Endothelial cell (in vitro differentiated cells): ENCODE results near the gene ATXN1. TPM values are rescaled to one million over a fixed set of nuclear protein-coding genes. Genes with fewer than 3 reads are reported as not detected.

Experiments used
- DNase-seq: peaks from one replicate; pipeline ENCODE4 v3.0.0; 2021; ENCODE audit warnings: low spot score
- H3K27ac Mint-ChIP-seq: one replicate; pipeline ENCODE4 v1.8.0; 2021; ENCODE audit warnings: mixed read lengths, inconsistent platforms; ENCODE audit not compliant: unreplicated experiment
- H3K27me3 Mint-ChIP-seq: one replicate; pipeline ENCODE4 v1.8.0; 2021; ENCODE audit warnings: mild to moderate bottlenecking, moderate library complexity, mixed read lengths, inconsistent platforms; ENCODE audit not compliant: unreplicated experiment
- H3K36me3 Mint-ChIP-seq: one replicate; pipeline ENCODE4 v1.8.0; 2021; ENCODE audit warnings: mild to moderate bottlenecking, low read depth, mixed read lengths, inconsistent platforms; ENCODE audit not compliant: unreplicated experiment
- H3K4me1 Mint-ChIP-seq: one replicate; pipeline ENCODE4 v1.8.0; 2021; ENCODE audit warnings: mild to moderate bottlenecking, mixed read lengths, inconsistent platforms; ENCODE audit not compliant: unreplicated experiment
- H3K4me3 Mint-ChIP-seq: one replicate; pipeline ENCODE4 v1.8.0; 2021; ENCODE audit warnings: mild to moderate bottlenecking, mixed read lengths, inconsistent platforms; ENCODE audit not compliant: unreplicated experiment
- H3K9me3 Mint-ChIP-seq: one replicate; pipeline ENCODE4 v1.8.0; 2021; ENCODE audit warnings: mixed read lengths, inconsistent platforms; ENCODE audit not compliant: unreplicated experiment
- total RNA-seq: library from RNA; stranded (reverse); fragmentation: NEBNext Ultra II Directional; extraction: Animal tissue kit (Norgen Biotek cat#: 25700); gene quantifications from one replicate; pipeline ENCODE4 v1.2.1, GENCODE V29; 2021; ENCODE audit not compliant: unreplicated experiment
- TF ChIP-seq, protein P1 (sequence below): fragments of 200-600 bp; sonication (generic); IDR thresholded peaks from one replicate; pipeline ENCODE4 v1.5.0; 2021; ENCODE audit warnings: antibody characterized with exemption; ENCODE audit not compliant: unreplicated experiment

ATXN1 gene
- total RNA-seq, 1 donor from 2014 or later: 18.7 TPM

DNA sequence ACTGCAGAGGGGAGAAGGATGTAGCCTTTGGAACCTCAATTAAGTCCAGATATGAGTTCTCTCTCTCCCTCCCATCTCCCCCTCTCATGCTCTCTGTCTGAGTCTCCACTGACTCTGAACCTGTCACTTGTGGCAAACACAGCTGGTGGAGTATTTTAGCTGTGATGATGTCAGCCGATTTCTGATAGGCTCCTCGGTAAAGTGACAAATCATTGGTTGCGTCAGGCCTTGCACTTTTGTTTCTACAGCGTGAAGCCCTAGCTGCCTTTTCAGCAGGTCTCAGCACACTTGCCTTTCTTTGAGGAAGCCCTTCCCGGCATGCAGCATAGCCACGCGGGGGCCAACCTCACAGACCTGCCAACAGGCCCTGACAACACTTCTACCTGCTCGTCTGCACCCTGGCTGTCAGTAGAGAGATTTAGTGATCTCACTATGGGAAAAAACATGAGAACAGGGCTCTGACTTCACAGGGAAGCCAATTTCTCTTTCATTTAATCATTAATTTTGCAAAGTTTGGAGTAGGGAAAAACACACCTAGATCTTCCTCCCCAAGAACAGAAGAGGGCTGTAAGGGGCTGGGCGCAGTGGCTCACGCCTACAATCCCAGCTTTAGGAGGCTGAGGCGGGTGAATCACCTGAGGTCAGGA, 438.5 kb downstream of the ATXN1 start:
- Mint-ChIP-seq H3K4me1 (peaks cover 6% of the 10 kb centered on the region), H3K9me3 (no peaks in the 10 kb centered on the region), H3K4me3 (no peak overlapping the region), H3K27me3 (peaks cover 7% of the 10 kb centered on the region), H3K36me3 (peaks cover 4% of the 10 kb centered on the region), H3K27ac (no peak overlapping the region)
- DNase-seq: no peak
- TF ChIP-seq, protein P1, sequence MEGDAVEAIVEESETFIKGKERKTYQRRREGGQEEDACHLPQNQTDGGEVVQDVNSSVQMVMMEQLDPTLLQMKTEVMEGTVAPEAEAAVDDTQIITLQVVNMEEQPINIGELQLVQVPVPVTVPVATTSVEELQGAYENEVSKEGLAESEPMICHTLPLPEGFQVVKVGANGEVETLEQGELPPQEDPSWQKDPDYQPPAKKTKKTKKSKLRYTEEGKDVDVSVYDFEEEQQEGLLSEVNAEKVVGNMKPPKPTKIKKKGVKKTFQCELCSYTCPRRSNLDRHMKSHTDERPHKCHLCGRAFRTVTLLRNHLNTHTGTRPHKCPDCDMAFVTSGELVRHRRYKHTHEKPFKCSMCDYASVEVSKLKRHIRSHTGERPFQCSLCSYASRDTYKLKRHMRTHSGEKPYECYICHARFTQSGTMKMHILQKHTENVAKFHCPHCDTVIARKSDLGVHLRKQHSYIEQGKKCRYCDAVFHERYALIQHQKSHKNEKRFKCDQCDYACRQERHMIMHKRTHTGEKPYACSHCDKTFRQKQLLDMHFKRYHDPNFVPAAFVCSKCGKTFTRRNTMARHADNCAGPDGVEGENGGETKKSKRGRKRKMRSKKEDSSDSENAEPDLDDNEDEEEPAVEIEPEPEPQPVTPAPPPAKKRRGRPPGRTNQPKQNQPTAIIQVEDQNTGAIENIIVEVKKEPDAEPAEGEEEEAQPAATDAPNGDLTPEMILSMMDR: no peak

GRCh38 chr6:16321826-16322225, 439.4 kb downstream of the ATXN1 start:
- H3K27ac Mint-ChIP-seq: no peak overlapping the region
- H3K27me3 Mint-ChIP-seq: peaks cover 7% of the 10 kb centered on the region
- H3K9me3 Mint-ChIP-seq: no peaks in the 10 kb centered on the region
- TF ChIP-seq, protein P1: no peak
- H3K4me3 Mint-ChIP-seq: no peak overlapping the region
- H3K36me3 Mint-ChIP-seq: peaks cover 4% of the 10 kb centered on the region
- H3K4me1 Mint-ChIP-seq: peaks cover 6% of the 10 kb centered on the region
- DNase-seq: no peak

DNA sequence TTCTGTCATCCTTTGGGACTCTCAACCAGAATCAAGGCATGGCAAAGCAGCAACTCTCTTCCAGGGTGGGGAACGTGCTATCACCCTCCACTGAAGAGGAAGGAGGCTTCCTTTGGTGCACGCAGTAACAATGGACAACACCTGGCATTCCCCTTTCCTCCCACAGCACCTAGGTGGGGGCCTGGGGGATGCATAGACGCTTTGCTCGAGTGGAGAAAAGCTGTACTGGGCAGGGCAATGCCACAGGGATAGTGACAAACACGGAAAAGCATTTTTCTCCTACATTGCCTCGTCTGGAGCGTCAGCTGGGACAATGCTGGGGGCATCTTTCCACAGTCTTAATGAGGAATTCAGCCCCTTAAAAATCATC, 439.9 kb downstream of the ATXN1 start:
- H3K27me3 Mint-ChIP-seq: peaks cover 7% of the 10 kb centered on the region
- DNase-seq: no peak
- no peak overlapping the region for H3K4me3 Mint-ChIP-seq
- TF ChIP-seq, protein P1: no peak
- no peaks in the 10 kb centered on the region for H3K9me3 Mint-ChIP-seq
- peaks cover 6% of the 10 kb centered on the region for H3K4me1 Mint-ChIP-seq
- H3K36me3 Mint-ChIP-seq: peaks cover 4% of the 10 kb centered on the region
- no peak overlapping the region for H3K27ac Mint-ChIP-seq

DNA sequence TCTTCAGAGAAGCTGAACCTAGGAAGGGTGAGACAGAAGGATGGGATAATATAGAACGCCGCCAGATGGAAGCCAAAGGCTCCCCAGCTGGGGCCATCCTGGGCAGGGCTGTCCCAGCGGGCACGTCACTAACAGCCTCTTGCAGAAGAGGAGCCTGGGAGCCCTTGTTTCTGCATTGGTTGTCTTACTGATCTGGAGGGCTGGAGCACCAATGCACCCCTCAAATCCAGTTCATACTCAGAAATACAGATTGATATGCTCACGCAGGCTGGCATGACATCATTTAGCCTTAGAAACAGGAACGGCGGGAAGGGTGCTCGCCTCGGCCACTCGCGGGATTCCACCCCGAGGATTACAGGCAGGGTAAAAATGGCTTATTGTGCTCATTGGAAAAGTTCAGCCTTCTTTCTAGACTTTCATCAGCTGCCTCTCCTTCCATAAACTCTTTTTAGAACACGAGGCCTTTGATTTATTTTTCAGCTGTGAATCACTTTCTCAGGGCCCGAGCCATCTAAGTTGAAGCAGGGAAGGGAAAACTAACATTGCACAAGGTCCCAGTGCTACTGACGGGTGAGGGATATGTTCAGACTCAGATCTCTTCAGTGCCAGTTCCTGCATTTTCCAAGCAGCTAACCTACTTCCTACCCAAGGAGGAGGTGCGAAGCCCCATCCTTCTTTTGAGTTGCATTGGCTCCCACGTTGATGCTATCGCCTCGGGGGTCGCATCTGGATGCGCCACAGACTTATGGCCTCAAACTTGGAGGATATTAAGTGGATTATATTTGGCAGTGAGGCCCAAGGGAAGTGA, 440.5 kb downstream of the ATXN1 start:
- no peak for DNase-seq
- TF ChIP-seq, protein P1: no peak
- Mint-ChIP-seq H3K27me3 (peaks cover 7% of the 10 kb centered on the region), H3K4me1 (peaks cover 6% of the 10 kb centered on the region), H3K9me3 (no peaks in the 10 kb centered on the region), H3K27ac (no peak overlapping the region), H3K4me3 (no peak overlapping the region), H3K36me3 (no peaks in the 10 kb centered on the region)

GRCh38 chr6:16319813-16320532, 441.3 kb downstream of the ATXN1 start:
- TF ChIP-seq, protein P1: no peak
- Mint-ChIP-seq H3K4me3 (no peak overlapping the region), H3K9me3 (no peaks in the 10 kb centered on the region), H3K36me3 (no peaks in the 10 kb centered on the region), H3K4me1 (peaks cover 6% of the 10 kb centered on the region), H3K27me3 (peaks cover 1% of the 10 kb centered on the region), H3K27ac (no peak overlapping the region)
- no peak for DNase-seq
